Tibial nerve (tissue), 4 donors: Measurements from ENCODE around the gene CDCA7.

Experiments used
- CTCF ChIP-seq, 5 experiments: fragments of 200-600 bp in 3 of 5; fragments of 450-650 bp in 2 of 5; sonication (generic) in 3 of 5; IDR thresholded peaks; one replicate each; pipeline ENCODE4 v1.5.1; 2016 to 2019; ENCODE audit warnings: antibody characterized with exemption in 5 of 5, mild to moderate bottlenecking in 3 of 5, moderate library complexity in 2 of 5
- EP300 ChIP-seq, 2 donors: sonication (generic); formaldehyde crosslinking; IDR thresholded peaks; one replicate each; pipeline ENCODE4 v1.6.1; 2017; ENCODE audit warnings: antibody characterized with exemption in 2 of 2, mild to moderate bottlenecking in 1 of 2
- POLR2A ChIP-seq, 2 donors: fragments of 450-650 bp; IDR thresholded peaks; one replicate each; pipeline ENCODE4 v1.6.1; 2017; ENCODE audit warnings: antibody characterized with exemption in 2 of 2, mild to moderate bottlenecking in 2 of 2, moderate library complexity in 2 of 2

GRCh38 chr2:173359231-173359630 is 4.6 kb downstream of the CDCA7 start:
- TF ChIP-seq CTCF (IDR thresholded peaks at IDR 0.05) (no peak), POLR2A (IDR thresholded peaks at IDR 0.05) (no peak), EP300 (IDR thresholded peaks at IDR 0.05) (no peak)
